HL-60 (cell line): ENCODE results near the gene PARD3.

Source experiments
- DNase-seq, 2 experiments: peaks; one replicate each; pipeline ENCODE4 v3.0.0-alpha.2; 2010 to 2020; ENCODE audit warnings: low read depth in 1 of 2, low spot score in 1 of 2
- H3K27ac ChIP-seq: fragments of 250-450 bp; sonication (Bioruptor Pico); replicated peaks from 2 replicates; pipeline ENCODE4 v1.5.1; 2020; ENCODE audit warnings: mild to moderate bottlenecking, moderate library complexity
- H3K27me3 ChIP-seq: fragments of 250-450 bp; sonication (Bioruptor Pico); 2 replicates; pipeline ENCODE4 v1.5.1; 2021; ENCODE audit warnings: mild to moderate bottlenecking, moderate library complexity; ENCODE audit not compliant: insufficient read depth, poor library complexity, severe bottlenecking
- H3K4me3 ChIP-seq: replicated peaks from 2 replicates; pipeline ENCODE4 v1.5.1; 2011; ENCODE audit warnings: mild to moderate bottlenecking, control low read depth, low read length; ENCODE audit not compliant: insufficient read depth
- CTCF ChIP-seq: IDR thresholded peaks from one replicate; pipeline ENCODE4 v1.5.1; 2011; ENCODE audit warnings: low read length, control low read depth, inconsistent platforms; ENCODE audit not compliant: insufficient read depth
- GABPA ChIP-seq: IDR thresholded peaks from 2 replicates; pipeline ENCODE4 v1.6.1; 2012; ENCODE audit warnings: low read depth
- POLR2AphosphoS5 ChIP-seq: IDR thresholded peaks from 2 replicates; pipeline ENCODE4 v1.6.1; 2012; ENCODE audit warnings: low read depth
- SPI1 ChIP-seq: IDR thresholded peaks from 2 replicates; pipeline ENCODE4 v1.6.1; 2012; ENCODE audit warnings: low read depth, mild to moderate bottlenecking, borderline replicate concordance
- TF ChIP-seq, protein P1 (sequence below): IDR thresholded peaks from 2 replicates; pipeline ENCODE4 v1.6.1; 2012; ENCODE audit warnings: low read depth; ENCODE audit not compliant: insufficient replicate concordance

PARD3 gene

DNA sequence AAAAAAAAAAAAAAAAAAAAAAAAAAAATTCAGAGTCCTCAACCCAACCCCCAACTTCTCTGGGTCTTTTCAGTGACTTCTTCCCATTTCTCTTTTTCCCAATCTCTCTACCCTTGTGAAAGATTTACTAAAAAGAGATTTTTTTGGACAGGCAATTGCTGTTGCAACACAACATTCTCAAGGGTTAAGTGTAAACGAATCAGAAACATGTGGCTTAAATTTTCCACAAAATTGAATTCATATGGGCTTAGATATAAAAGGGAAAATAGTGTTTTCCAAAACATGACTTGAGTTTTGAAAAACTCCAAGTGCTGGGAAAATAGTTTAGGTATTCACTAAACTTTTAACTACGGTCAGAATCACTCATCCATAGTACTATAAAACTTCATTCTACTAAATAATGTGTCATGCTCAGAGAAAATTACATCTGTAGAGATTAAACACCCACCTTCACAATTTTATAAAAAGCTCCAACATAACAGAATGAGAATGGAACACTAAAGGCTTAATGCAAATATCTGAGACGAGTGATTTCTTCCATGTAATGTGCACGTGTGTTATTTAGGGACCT is 643.1 kb downstream of the PARD3 start:
- no peak for TF ChIP-seq POLR2AphosphoS5
- TF ChIP-seq GABPA = no peak
- no peak for TF ChIP-seq CTCF
- no peak for TF ChIP-seq SPI1
- TF ChIP-seq, protein P1, sequence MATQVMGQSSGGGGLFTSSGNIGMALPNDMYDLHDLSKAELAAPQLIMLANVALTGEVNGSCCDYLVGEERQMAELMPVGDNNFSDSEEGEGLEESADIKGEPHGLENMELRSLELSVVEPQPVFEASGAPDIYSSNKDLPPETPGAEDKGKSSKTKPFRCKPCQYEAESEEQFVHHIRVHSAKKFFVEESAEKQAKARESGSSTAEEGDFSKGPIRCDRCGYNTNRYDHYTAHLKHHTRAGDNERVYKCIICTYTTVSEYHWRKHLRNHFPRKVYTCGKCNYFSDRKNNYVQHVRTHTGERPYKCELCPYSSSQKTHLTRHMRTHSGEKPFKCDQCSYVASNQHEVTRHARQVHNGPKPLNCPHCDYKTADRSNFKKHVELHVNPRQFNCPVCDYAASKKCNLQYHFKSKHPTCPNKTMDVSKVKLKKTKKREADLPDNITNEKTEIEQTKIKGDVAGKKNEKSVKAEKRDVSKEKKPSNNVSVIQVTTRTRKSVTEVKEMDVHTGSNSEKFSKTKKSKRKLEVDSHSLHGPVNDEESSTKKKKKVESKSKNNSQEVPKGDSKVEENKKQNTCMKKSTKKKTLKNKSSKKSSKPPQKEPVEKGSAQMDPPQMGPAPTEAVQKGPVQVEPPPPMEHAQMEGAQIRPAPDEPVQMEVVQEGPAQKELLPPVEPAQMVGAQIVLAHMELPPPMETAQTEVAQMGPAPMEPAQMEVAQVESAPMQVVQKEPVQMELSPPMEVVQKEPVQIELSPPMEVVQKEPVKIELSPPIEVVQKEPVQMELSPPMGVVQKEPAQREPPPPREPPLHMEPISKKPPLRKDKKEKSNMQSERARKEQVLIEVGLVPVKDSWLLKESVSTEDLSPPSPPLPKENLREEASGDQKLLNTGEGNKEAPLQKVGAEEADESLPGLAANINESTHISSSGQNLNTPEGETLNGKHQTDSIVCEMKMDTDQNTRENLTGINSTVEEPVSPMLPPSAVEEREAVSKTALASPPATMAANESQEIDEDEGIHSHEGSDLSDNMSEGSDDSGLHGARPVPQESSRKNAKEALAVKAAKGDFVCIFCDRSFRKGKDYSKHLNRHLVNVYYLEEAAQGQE = no peak
- Histone ChIP-seq H3K27ac (no peak overlapping the region), H3K4me3 (no peak overlapping the region), H3K27me3 (no peaks in the 10 kb centered on the region)
- no peak for DNase-seq

- no peak for DNase-seq
- H3K27me3 ChIP-seq = no peaks in the 10 kb centered on the region
- no peak overlapping the region for H3K4me3 ChIP-seq
- TF ChIP-seq POLR2AphosphoS5 (no peak), CTCF (no peak), GABPA (no peak), SPI1 (no peak)
- TF ChIP-seq, protein P1 = no peak
- H3K27ac ChIP-seq = no peak overlapping the region
Observed at GRCh38 chr10:34169677-34170076, 645.4 kb downstream of the PARD3 start.

GRCh38 chr10:34169131-34169530 is 646.0 kb downstream of the PARD3 start:
- no peak for DNase-seq

More at GRCh38 chr10:34169131-34169530, 646.0 kb downstream of the PARD3 start:
- Histone ChIP-seq H3K27ac (no peak overlapping the region), H3K27me3 (no peaks in the 10 kb centered on the region), H3K4me3 (no peak overlapping the region)
- no peak for TF ChIP-seq CTCF
- TF ChIP-seq, protein P1 = no peak
- TF ChIP-seq POLR2AphosphoS5 = no peak
- TF ChIP-seq GABPA = no peak
- no peak for TF ChIP-seq SPI1
